Jurkat, Clone E6-1 (cell line): ENCODE data around the gene CFAP45.

ENCODE experiments used
- DNase-seq: peaks from one replicate; pipeline ENCODE4 v3.0.0-alpha.2; 2011; ENCODE audit warnings: low read depth, low spot score
- H3K4me3 ChIP-seq: 2 replicates; pipeline ENCODE4 v1.5.1; 2011; ENCODE audit warnings: mild to moderate bottlenecking, low read length, control low read depth, moderate library complexity

CFAP45 gene

DNA sequence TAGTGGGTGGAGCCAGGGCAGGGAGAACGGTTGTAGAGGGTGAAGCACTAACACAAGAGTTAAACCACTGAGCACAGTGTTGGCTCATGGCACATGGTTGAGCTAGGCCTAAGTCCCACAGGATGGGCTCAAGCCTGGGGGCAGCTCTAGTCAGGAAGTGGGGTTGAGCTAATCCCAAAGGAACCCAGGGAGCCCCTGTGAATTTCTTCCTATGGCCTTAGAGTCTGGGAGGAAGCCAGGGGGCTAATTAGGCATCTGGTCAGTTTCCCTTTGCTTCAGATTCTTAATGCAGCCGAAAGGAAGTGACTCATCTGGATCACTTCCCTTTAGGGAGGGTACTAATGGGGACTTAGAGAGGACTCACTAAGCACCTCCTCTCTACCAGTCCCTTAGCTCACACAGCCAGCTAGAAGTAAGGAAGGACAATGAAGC is 10.1 kb downstream of the CFAP45 start:
- DNase-seq = no peak
- H3K4me3 ChIP-seq = no peak overlapping the region

DNA sequence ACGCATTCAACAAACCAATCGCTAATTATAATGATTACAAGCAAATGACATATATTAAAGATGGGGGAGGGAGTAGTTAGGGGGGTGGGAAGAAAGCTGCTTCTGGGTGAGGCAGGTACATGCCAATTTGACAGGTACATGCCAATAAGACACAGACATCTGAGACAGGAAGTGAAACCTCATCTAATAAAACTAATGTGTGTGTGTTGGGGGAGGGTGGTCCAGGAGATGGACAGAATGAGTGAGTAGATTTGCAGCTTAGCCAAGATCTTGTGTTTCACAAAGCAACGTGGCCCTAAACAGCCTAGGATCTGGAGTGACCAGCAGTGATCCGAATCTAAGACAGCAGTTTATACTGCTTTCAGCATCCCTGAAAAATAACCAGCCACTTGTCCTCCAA is 10.8 kb downstream of the CFAP45 start:
- no peak for DNase-seq
- no peak overlapping the region for H3K4me3 ChIP-seq

DNA sequence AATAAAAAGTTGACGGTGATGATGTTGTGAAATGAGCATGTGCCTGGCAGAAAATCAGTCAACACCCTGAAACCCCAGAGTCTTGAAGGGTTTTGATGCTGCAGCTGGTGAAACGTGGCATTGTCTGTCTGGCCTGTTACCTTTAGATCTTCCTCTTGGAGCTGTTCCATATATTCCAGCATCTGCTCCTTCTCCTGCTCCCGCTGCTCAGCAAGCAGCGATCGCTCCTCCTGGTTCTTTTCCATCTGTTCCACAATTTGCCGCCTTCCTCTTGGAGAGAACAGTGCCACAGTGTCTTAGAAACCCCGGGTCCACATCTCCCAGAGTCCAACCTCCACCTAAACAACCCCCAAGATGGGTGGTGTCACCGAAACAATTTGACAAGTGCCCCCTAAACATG is 15.7 kb downstream of the CFAP45 start:
- no peak overlapping the region for H3K4me3 ChIP-seq
- no peak for DNase-seq

- no peak overlapping the region for H3K4me3 ChIP-seq
- no peak for DNase-seq
These were observed 16.8 kb downstream of the CFAP45 start for GRCh38 chr1:159883134-159883533.

DNA sequence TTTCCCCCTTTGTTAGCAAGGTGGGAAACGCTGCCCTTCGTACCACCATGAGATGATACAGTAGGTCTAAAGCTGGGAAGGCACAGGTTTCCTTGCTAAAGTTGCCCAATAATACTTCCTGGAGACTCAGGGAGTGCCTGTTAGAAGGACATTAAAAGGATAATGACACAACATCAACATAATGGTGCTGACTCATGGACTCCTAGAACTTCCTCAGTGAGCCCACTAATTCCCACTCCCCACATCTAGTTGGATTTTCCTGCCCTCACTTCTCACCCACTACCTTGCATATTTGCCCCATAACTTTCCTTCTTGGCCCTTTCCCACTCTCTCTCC is 17.5 kb downstream of the CFAP45 start:
- H3K4me3 ChIP-seq = no peak overlapping the region
- DNase-seq = no peak

DNA sequence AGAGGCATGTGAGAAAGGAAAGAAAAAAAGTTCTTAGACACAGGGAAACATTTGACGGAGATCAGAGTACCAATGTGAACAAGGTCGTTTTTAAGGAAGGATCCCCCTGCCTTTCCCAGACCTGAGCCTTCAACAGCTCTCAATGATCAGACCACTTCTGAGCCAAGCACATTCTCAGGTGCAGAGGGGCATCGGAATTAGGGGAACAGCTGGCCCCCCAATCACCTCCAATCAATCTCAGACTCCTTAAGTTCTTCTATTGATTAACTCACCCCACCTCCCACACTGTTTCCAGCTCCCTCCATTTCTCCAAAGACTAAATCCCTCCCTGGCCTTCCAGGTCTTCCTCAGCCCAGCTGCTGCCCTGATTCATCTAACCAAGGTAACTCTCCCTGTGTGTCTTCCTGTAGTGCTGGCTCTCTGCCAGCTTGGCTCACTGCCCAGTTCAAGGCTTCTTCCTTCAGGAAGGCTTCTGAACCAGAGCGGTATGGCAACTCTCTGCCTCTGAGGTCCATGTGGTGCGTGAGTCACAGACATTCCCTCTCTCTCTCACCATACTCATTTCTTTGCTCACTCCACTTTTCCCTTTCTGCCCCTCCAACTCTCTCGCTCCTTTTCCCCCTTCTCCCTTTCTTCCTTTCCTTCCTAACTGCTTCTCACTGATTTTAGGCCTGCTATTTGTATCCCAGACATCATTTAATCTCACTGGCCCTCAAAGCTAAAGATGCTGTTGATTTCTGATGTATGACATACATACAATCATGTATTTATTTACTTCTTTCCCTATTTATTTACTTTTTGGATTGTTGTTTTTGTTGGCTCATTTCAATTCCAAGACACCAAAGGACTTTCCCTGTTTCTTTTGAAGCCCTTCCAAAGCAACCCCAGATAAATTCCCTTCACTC is 18.1 kb downstream of the CFAP45 start:
- no peak overlapping the region for H3K4me3 ChIP-seq
- peak; percentile 30 for DNase-seq

GRCh38 chr1:159880430-159880829 is 19.5 kb downstream of the CFAP45 start:
- no peak overlapping the region for H3K4me3 ChIP-seq
- DNase-seq = no peak

DNA sequence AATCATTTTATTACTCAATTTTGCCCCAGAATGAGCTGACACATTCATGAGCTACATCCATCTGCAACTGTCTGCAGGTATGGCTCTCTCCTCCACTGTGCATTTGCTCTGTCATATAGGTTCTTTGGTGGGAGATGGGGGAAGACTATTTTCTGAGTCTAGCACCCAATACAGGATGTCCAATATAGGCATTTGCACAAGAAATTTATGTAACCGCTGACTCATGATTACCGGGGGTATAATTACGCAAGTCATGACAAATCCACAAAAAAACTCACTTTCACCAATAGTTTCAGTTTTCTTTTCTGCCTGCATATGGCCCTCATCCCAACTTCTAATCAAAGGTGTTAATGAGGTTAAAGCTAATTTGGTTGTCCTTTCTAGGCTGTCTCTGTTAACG is 20.0 kb downstream of the CFAP45 start:
- DNase-seq = no peak

GRCh38 chr1:159879136-159879535 is 20.8 kb downstream of the CFAP45 start:
- no peak for DNase-seq
- no peak overlapping the region for H3K4me3 ChIP-seq

More for the DNA sequence above, 20.0 kb downstream of the CFAP45 start:
- H3K4me3 ChIP-seq = no peak overlapping the region

DNA sequence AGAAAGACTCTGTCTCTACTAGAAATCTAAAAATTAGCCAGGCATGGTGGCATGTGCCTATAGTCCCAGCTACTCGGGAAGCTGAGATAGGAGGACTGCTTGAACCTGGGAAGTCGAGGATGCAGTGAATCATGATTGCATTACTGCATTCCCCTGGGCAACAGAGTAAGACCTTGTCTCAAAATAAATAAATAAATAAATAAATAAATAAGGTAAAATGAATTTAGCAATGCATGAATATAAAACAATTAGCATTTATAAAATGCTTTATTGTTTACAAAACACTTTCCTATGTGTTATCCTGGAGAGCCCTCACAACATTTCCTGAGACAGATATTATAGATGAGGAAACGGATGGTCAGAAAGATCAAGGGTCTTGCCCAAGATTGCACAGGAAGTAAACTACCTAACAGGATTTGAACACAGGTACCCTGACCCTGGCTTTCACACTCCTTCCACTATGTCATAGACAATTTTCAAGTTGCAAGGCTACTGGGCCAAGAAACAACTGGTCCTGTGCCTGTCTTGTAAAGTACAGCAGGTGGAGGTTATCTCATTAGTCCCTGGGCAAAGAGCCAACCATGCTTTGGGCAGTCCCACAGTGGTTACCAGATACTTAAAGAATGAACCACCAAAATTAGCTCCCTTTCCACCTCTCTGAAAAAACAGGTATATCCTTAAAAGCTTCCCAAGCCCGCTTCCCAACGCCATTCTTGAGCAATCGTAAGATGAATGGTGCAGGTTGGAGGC is 22.1 kb downstream of the CFAP45 start:
- no peak overlapping the region for H3K4me3 ChIP-seq
- no peak for DNase-seq

- no peak overlapping the region for H3K4me3 ChIP-seq
- DNase-seq = no peak
These were observed 26.3 kb downstream of the CFAP45 start for GRCh38 chr1:159873530-159874143.

DNA sequence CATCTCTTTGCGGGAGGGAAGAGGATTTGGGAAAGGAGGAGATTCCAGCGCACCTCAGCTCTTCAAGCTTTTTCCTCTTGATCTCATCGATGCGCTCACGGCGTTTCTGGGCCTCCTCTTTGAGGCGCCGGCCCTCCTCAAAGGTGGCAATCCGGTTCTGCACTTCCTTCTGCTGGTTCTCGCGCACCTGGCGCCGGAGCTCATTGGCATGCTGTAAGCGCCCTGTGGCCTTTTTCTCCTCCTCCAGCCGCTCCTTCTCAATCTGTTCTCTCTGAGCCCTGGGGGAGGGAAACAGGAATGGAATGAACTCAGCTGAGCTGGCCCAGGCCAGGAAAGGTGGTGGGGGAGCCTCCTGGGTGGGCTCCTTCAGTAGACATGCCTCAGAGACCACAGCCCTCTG is 27.1 kb downstream of the CFAP45 start:
- no peak for DNase-seq
- H3K4me3 ChIP-seq = no peak overlapping the region

DNA sequence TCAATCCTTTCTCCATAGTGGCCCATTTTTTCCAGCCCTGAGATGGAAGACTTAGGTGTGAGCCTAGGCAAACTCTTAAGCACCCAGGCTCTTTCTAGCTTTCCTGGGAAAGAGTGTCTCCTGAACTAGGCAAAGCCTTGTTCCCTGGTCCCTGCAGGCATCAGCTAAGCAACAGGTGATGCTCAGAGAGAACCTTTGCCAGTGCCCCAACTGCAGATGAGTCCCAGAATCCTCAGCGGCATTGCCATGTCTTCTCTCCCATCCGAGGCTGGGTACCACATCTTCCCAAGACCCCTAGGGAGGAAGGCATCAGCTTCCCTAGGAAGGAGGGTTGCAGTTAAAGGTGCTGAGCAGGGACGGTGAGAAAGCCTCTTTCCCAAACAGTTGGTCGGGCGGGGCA is 29.3 kb downstream of the CFAP45 start:
- no peak overlapping the region for H3K4me3 ChIP-seq
- no peak for DNase-seq

DNA sequence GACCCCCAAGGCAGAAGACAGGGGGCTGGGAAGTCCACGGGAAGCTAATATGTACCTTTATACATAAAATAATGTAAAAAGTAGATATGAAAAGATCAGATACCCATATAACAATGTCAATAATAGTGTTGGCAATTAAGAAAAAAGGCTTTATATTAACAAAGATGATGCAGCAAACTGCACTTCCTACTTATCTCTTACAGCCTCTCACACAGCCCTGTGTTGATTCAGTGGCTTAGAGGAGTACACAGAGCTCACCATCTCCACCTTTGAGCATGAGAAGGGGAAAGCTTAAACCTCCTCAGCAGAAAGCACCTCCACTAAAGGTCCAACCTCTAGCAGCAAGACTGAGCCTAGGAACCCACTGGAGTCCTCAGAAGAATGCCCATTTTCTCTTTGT is 30.4 kb downstream of the CFAP45 start:
- DNase-seq = no peak
- H3K4me3 ChIP-seq = no peak overlapping the region

DNA sequence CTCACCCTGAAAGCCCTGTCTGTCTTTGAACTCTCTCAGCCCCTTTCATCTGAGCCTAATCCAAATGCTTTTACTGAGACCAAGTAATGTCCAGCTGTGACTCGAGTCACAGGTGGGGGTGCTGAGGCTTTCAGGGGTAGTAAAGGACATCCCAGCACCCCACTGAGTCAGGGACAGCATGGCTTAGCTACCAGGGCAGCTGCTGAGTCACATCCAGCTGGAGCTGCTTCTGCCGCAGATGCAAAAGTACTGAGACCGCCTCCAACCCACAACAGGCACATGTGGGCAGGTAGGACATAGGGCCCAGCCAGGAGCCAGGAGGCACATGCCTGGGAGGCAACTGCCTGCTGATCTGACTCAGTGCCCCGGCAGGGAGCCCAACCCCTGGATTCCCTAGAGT is 30.8 kb downstream of the CFAP45 start:
- DNase-seq = peak; percentile 76
- H3K4me3 ChIP-seq = no peak overlapping the region

DNA sequence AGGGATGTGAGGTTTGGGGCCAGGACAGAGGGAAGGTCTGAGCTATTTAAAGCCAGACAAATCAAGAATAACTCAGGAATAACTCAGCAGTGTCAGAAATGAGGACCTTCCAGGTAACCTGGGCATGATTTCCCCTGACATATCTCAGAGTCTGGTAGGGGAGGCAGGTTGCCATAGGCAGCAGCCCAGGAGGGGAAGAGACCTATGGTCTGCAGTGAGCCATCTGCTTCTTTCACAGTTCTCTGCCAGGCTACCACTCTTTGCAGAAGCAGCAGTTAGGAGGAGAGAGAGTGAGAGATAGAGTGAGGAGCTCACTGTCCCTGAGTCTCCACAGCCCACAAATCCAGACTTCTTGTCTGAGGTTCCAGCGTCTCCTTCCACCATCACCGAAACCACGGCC is 31.2 kb downstream of the CFAP45 start:
- no peak overlapping the region for H3K4me3 ChIP-seq
- no peak for DNase-seq

GRCh38 chr1:159867664-159868026 is 32.3 kb downstream of the CFAP45 start:
- H3K4me3 ChIP-seq = no peak overlapping the region
- DNase-seq = no peak

DNA sequence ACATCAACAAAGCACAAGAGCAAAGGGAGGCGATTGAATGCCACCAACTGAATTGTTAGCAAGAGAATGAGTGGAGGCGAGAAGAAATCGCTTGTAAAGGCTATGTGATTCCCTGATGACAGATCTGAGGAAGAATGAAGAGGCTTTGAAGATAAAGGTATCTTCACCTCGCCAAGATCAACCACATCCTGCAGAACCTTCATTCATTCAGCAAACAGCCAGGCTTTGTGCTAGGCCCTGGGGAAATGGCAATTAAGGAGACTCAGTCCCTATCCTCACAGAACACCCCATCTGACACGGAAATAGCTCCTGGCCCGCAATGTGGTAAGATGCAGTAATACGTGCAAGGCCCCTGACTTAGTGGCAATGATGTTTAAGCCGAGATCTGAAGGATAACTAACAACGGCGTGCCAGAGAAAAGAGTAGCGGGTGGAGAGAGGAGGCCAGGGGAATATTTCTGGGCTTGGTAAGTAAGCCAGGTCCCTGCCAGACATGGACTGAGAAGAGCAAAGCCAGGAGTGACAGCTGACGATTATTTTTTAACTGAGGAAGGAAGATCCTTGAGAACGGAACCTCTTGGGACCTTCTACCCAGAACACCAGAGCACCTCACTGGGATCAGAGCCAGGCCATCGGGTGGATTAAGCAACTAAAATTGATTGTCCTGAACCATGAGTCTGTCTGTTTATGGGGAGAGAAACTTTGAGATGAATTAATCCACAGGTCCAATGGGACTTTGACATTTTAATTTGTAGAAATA is 32.9 kb downstream of the CFAP45 start:
- peak; percentile 91 for DNase-seq
- H3K4me3 ChIP-seq = no peak overlapping the region

- H3K4me3 ChIP-seq = no peak overlapping the region
- DNase-seq = no peak
These were observed 33.9 kb downstream of the CFAP45 start for GRCh38 chr1:159866066-159866465.

DNA sequence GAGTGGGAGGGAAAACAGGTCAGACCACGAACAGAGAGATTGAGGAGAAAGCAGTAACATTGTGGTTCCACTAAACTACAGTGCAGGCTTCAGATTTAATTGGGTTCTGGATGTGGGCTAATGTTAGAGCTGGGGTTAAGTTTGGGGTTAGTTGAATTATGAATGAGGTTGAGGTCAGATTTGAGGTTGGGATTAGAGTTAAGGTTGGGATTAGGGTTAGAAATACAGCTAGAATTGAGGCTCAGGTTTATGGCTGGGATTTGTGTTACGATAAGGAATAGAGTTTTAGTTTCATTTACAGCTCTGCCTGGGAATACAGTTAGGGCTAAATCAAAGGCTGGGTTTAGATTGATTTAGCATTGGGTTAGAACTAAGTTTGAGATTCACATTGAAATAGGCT is 35.7 kb downstream of the CFAP45 start:
- H3K4me3 ChIP-seq = no peak overlapping the region
- DNase-seq = no peak
